HCT116 (cell line): ENCODE measurements around the gene APBA2. TPM values are rescaled to one million over a fixed set of nuclear protein-coding genes. Genes with fewer than 3 reads are reported as not detected.
A peak's percentile ranks its signal among the peaks of the same experiment; 100 is the strongest.

ENCODE experiments used
- ATAC-seq: fragments of 200-7000 bp; cut with Tn5 transposase; 2 replicates; pipeline ENCODE4 v1.9.1; 2020; ENCODE audit warnings: mild to moderate bottlenecking, moderate library complexity
- BruUV-seq: library from RNA; stranded (reverse); fragments of 400-500 nt; replicated peaks from 2 replicates; lab custom pipeline; 2021; lab: Mats Ljungman, UMichigan
- CTCF ChIA-PET: fragments of 300-600 bp; sonication (Branson Sonifier 250); formaldehyde crosslinking; loops from one replicate; lab custom pipeline; 2021; ENCODE audit warnings: antibody characterized with exemption; lab: Charles Lee
- POLR2A ChIA-PET: fragments of 300-600, 350-600 bp; sonication (Branson Sonifier 250); formaldehyde crosslinking; loops from one replicate; lab custom pipeline; 2021; ENCODE audit warnings: antibody characterized with exemption; lab: Charles Lee
- RAD21 ChIA-PET, 2 experiments: fragments of 300-600 bp; sonication (Branson Sonifier 250); formaldehyde crosslinking; loops; one replicate each; lab custom pipeline; 2023; ENCODE audit warnings: low total read pairs in 2 of 2; ENCODE audit not compliant: uncharacterized antibody in 2 of 2, unreplicated experiment in 2 of 2, low non-redundant PET in 1 of 2; lab: Charles Lee
- DNase-seq: peaks from one replicate; pipeline ENCODE4 v3.0.0-alpha.2; 2010; ENCODE audit warnings: low read depth, low spot score
- H2AFZ ChIP-seq: fragments of 200-600 bp; shearing (Covaris generic), sonication (generic); 2 replicates; pipeline ENCODE4 v1.6.1; 2017; ENCODE audit warnings: low read depth, mixed run types, mixed read lengths, antibody characterized with exemption, low read length; ENCODE audit not compliant: poor library complexity, severe bottlenecking
- H3K27ac ChIP-seq: 2 replicates; pipeline ENCODE4 v1.5.1; 2012; ENCODE audit warnings: low read depth, low read length
- H3K27me3 ChIP-seq: fragments of 200-600 bp; sonication (generic); 2 replicates; pipeline ENCODE4 v1.6.1; 2016; ENCODE audit warnings: mixed run types, low read length, mixed read lengths; ENCODE audit not compliant: insufficient read depth
- H3K36me3 ChIP-seq, 2 experiments: fragments of 200-500 bp in 1 of 2; fragments of 200-600 bp in 1 of 2; sonication (Bioruptor generic) in 1 of 2; sonication (generic) in 1 of 2; 2 replicates each; pipeline versions ENCODE4 v1.5.1 to v1.6.1; 2014 to 2016; ENCODE audit warnings: low read length in 2 of 2, inconsistent platforms in 1 of 2, mixed read lengths in 1 of 2, mixed run types in 1 of 2; ENCODE audit not compliant: insufficient read depth in 2 of 2, control insufficient read depth in 1 of 2
- H3K4me1 ChIP-seq, 2 experiments: fragments of 200-600 bp in 1 of 2; sonication (generic) in 1 of 2; 2 replicates each; pipeline versions ENCODE4 v1.5.1 to v1.6.1; 2012 to 2017; ENCODE audit warnings: low read length in 2 of 2, inconsistent platforms in 1 of 2, mild to moderate bottlenecking in 1 of 2, mixed read lengths in 1 of 2, mixed run types in 1 of 2, moderate library complexity in 1 of 2; ENCODE audit not compliant: insufficient read depth in 2 of 2, control insufficient read depth in 1 of 2
- H3K4me2 ChIP-seq: fragments of 200-600 bp; sonication (generic); 2 replicates; pipeline ENCODE4 v1.6.1; 2017; ENCODE audit warnings: mixed run types, low read length, mixed read lengths
- H3K4me3 ChIP-seq, 2 experiments: fragments of 200-600 bp in 1 of 2; sonication (generic) in 1 of 2; replicated peaks in 1 of 2; 2 replicates each; pipeline ENCODE4 v1.5.1; 2011 to 2016; ENCODE audit warnings: low read length in 2 of 2, control low read depth in 1 of 2, low read depth in 1 of 2, mild to moderate bottlenecking in 1 of 2, mixed read lengths in 1 of 2, mixed run types in 1 of 2
- H3K79me2 ChIP-seq: fragments of 200-600 bp; sonication (generic); 2 replicates; pipeline ENCODE4 v1.6.1; 2017; ENCODE audit warnings: mild to moderate bottlenecking, mixed run types, low read length, moderate library complexity, mixed read lengths; ENCODE audit not compliant: insufficient read depth
- H3K9ac ChIP-seq: fragments of 200-600 bp; sonication (generic); 2 replicates; pipeline ENCODE4 v1.6.1; 2016; ENCODE audit warnings: low read length, mixed read lengths
- H3K9me2 ChIP-seq: fragments of 200-600 bp; sonication (generic), shearing (Covaris generic); 2 replicates; pipeline ENCODE4 v1.6.1; 2017; ENCODE audit warnings: mixed run types, mild to moderate bottlenecking, moderate library complexity; ENCODE audit not compliant: insufficient read depth
- H3K9me3 ChIP-seq, 2 experiments: fragments of 200-500 bp in 1 of 2; fragments of 200-600 bp in 1 of 2; sonication (Bioruptor generic) in 1 of 2; sonication (generic) in 1 of 2; 2 replicates each; pipeline ENCODE4 v1.6.1; 2014 to 2017; ENCODE audit warnings: low read length in 2 of 2, mixed read lengths in 2 of 2, inconsistent platforms in 1 of 2, low read depth in 1 of 2, mild to moderate bottlenecking in 1 of 2, mixed run types in 1 of 2, moderate library complexity in 1 of 2; ENCODE audit not compliant: control insufficient read depth in 1 of 2, insufficient read depth in 1 of 2
- H4K20me1 ChIP-seq: fragments of 200-600 bp; sonication (generic), shearing (Covaris generic); 2 replicates; pipeline ENCODE4 v1.6.1; 2017; ENCODE audit warnings: mixed run types, mild to moderate bottlenecking, moderate library complexity; ENCODE audit not compliant: insufficient read depth
- CBX3 ChIP-seq: IDR thresholded peaks from 2 replicates; pipeline ENCODE4 v1.6.1; 2012; ENCODE audit warnings: low read depth
- CEBPB ChIP-seq: IDR thresholded peaks from 2 replicates; pipeline ENCODE4 v1.6.1; 2012; ENCODE audit warnings: low read depth
- ELF1 ChIP-seq: IDR thresholded peaks from 2 replicates; pipeline ENCODE4 v1.6.1; 2012; ENCODE audit warnings: low read depth, borderline replicate concordance
- EZH2 ChIP-seq: fragments of 200-600 bp; sonication (generic); IDR thresholded peaks from 2 replicates; pipeline ENCODE4 v1.6.1; 2017; ENCODE audit warnings: antibody characterized with exemption, mixed run types
- JUND ChIP-seq: IDR thresholded peaks from 2 replicates; pipeline ENCODE4 v1.6.1; 2012
- POLR2A ChIP-seq: IDR thresholded peaks from 2 replicates; pipeline ENCODE4 v1.7.0; 2011; ENCODE audit warnings: borderline replicate concordance; ENCODE audit not compliant: insufficient read depth, insufficient read length; ENCODE audit errors: extremely low read depth
- RAD21 ChIP-seq: IDR thresholded peaks from 2 replicates; pipeline ENCODE4 v1.6.1; 2012; ENCODE audit warnings: low read depth, mild to moderate bottlenecking
- SP1 ChIP-seq: IDR thresholded peaks from 2 replicates; pipeline ENCODE4 v1.6.1; 2012; ENCODE audit warnings: low read depth
- TCF7L2 ChIP-seq: IDR thresholded peaks from 2 replicates; pipeline ENCODE4 v1.7.0; 2011; ENCODE audit warnings: borderline replicate concordance, inconsistent platforms; ENCODE audit not compliant: insufficient read depth, insufficient read length; ENCODE audit errors: extremely low read depth
- ZFX ChIP-seq: fragments of 450-650 bp; IDR thresholded peaks from 2 replicates; pipeline ENCODE4 v1.6.1; 2017
- ZNF274 ChIP-seq: fragments of 200-500 bp; sonication (Bioruptor generic); IDR thresholded peaks from 2 replicates; pipeline ENCODE4 v1.6.1; 2014; ENCODE audit warnings: mild to moderate bottlenecking, low read depth, low read length, inconsistent platforms
- intact Hi-C: fragments of 100-400 bp; cut with micrococcal nuclease; formaldehyde crosslinking; loops from 2 replicates; pipeline ENCODE4 v1.10.0; 2022
- total RNA-seq: library from RNA; stranded (reverse); gene quantifications from one replicate; pipeline ENCODE4 v1.2.1, GENCODE V29; 2021; ENCODE audit not compliant: unreplicated experiment
- TF ChIP-seq, protein P1 (sequence below), 3 experiments: fragments of 200-600 bp in 1 of 3; sonication (generic) in 1 of 3; IDR thresholded peaks in 2 of 3; conservative IDR thresholded peaks in 1 of 3; 2 replicates each; pipeline ENCODE4 v1.5.1; 2012 to 2017; ENCODE audit warnings: low read depth in 2 of 3, low read length in 2 of 3, antibody characterized with exemption in 1 of 3, borderline replicate concordance in 1 of 3, control low read depth in 1 of 3, mild to moderate bottlenecking in 1 of 3, mixed read lengths in 1 of 3, mixed run types in 1 of 3, moderate library complexity in 1 of 3; ENCODE audit not compliant: insufficient read depth in 1 of 3
- TF ChIP-seq, protein P2 (sequence below): IDR thresholded peaks from 2 replicates; pipeline ENCODE4 v1.6.1; 2012

APBA2 gene
- total RNA-seq, 1 experiment from 2014 or later = 0.47 TPM

DNA sequence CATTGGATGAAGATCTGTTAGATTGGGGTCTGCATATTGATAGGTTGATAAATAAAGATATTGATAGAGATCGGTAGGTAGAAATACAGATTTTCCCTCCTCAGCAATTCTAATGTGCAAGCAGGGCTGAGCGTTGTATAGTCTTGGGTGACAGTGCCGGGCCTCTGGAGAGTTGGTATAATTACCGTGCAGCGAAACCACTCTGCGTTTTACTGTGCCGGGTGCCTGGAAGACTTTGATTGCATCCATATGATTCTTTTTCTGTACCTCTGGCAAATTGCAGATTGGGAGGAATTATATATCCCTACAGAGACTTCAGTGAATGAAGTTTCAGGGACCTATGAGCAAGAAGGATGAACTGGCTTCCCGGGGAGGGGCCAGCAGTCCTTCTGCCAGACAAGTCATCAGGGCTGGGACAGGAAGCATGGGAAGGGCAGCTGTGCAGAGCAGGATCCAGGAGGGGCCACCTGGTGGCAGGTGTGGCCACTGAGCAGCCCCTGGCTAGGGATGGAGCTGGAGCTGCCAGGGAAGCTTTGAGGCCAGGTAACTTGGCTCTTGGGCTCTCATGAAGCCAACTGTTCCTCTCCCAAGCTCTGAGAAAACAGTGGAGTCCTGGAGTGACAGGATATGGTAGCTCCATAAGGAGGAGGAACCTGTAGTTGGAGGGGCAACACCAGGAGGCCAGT lies 132.5 kb downstream of the APBA2 start:
- Histone ChIP-seq H3K4me1 (peaks cover 12 to 13% of the 10 kb centered on the region in 2 experiments), H4K20me1 (no peaks in the 10 kb centered on the region), H3K4me3 (no peak overlapping the region), H3K4me2 (no peak overlapping the region), H3K9ac (no peak overlapping the region), H3K79me2 (no peaks in the 10 kb centered on the region), H3K27me3 (no peaks in the 10 kb centered on the region), H3K9me3 (no peaks in the 10 kb centered on the region), H3K36me3 (no peaks in the 10 kb centered on the region), H3K9me2 (no peaks in the 10 kb centered on the region), H3K27ac (no peak overlapping the region), H2AFZ (no peak overlapping the region)
- intact Hi-C loops = no loop called here
- BruUV-seq = no TSS peak
- POLR2A ChIA-PET = no interaction called here
- RAD21 ChIA-PET = no interaction called here
- TF ChIP-seq RAD21 (0 out of 2 replicates have a peak, but pooled peaks have one; percentile 21), JUND (no peak)
- TF ChIP-seq, protein P1, sequence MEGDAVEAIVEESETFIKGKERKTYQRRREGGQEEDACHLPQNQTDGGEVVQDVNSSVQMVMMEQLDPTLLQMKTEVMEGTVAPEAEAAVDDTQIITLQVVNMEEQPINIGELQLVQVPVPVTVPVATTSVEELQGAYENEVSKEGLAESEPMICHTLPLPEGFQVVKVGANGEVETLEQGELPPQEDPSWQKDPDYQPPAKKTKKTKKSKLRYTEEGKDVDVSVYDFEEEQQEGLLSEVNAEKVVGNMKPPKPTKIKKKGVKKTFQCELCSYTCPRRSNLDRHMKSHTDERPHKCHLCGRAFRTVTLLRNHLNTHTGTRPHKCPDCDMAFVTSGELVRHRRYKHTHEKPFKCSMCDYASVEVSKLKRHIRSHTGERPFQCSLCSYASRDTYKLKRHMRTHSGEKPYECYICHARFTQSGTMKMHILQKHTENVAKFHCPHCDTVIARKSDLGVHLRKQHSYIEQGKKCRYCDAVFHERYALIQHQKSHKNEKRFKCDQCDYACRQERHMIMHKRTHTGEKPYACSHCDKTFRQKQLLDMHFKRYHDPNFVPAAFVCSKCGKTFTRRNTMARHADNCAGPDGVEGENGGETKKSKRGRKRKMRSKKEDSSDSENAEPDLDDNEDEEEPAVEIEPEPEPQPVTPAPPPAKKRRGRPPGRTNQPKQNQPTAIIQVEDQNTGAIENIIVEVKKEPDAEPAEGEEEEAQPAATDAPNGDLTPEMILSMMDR (IDR thresholded peaks at IDR 0.05 in 2 of 3, conservative IDR thresholded peaks at IDR 0.05 in 1 of 3; ENCODE audit: borderline replicate concordance in 1 of 3, insufficient read depth in 1 of 3, low read depth in 2 of 3, low read length in 2 of 3) = peak in 2 of 3 experiments; percentile 49 to 65; a peak in 4 of 6 replicates
- CTCF ChIA-PET = no interaction called here
- ATAC-seq (peak; percentile 97), DNase-seq (no peak)

DNA sequence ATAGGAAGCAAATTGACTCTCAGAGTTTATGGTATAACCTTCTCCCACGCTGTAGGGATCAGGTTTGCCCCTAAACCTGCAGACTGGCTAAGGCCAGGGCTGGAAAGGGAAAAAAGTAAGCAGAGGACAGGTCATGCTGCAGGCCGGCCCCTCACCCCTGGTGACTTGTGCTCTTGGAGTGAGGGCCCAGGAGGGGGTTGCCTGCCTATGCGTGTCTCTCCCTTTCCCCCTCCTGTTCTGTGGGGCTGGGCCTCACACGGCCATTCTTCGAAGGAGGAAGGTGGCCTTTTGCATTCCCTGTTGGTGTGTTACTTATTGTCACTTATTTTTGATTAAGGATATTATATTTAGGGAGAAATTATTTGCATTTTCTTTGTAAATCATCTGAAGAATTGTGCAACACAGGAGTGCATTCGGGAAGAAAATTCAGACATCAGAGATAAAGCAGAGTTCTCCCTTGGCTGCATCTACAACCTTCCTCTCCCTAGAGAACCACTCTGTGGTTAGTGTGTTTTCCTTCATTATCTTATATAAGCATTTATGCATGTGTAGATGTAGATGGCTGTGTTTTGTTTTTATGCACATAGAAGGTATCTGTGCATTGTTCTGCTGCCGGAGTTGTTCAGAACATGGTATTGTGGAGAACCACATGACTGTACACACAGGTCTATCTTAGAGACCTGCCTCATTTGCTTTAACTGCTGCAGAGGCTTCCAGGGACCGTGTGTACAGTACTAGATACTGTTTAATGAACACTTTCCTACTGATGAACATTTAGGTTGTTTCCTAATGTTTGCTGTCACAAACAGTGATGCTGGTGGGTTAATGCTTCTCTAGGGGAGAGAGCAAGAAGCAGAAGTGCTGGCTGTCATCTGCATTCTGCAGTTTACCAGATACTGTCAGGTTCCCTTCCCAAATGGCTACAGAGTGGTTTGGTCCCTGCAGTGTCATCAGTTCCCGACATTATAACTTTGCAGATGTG lies 133.5 kb downstream of the APBA2 start:
- intact Hi-C loops = no loop called here
- ATAC-seq (no peak), DNase-seq (no peak)
- Histone ChIP-seq H3K4me1 (peaks cover 2 to 3% of the 10 kb centered on the region in 2 experiments), H3K27ac (no peak overlapping the region), H2AFZ (no peak overlapping the region), H3K27me3 (no peaks in the 10 kb centered on the region), H3K4me3 (no peak overlapping the region), H4K20me1 (no peaks in the 10 kb centered on the region), H3K9me3 (no peaks in the 10 kb centered on the region), H3K4me2 (no peak overlapping the region), H3K79me2 (no peaks in the 10 kb centered on the region), H3K9me2 (no peaks in the 10 kb centered on the region), H3K36me3 (no peaks in the 10 kb centered on the region), H3K9ac (no peak overlapping the region)
- no TSS peak for BruUV-seq
- CTCF ChIA-PET = no interaction called here
- RAD21 ChIA-PET = no interaction called here
- POLR2A ChIA-PET = no interaction called here
- no peak for TF ChIP-seq ZFX
- TF ChIP-seq, protein P1 (IDR thresholded peaks at IDR 0.05 in 2 of 3, conservative IDR thresholded peaks at IDR 0.05 in 1 of 3; ENCODE audit: borderline replicate concordance in 1 of 3, insufficient read depth in 1 of 3, low read depth in 2 of 3, low read length in 2 of 3) = no peak
- TF ChIP-seq ZNF274 = no peak
- TF ChIP-seq RAD21 = no peak
- TF ChIP-seq, protein P2, sequence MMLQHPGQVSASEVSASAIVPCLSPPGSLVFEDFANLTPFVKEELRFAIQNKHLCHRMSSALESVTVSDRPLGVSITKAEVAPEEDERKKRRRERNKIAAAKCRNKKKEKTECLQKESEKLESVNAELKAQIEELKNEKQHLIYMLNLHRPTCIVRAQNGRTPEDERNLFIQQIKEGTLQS = no peak
- no peak for TF ChIP-seq ELF1
- TF ChIP-seq EZH2 = no peak
- no peak for TF ChIP-seq CEBPB
- TF ChIP-seq CBX3 = no peak
- TF ChIP-seq POLR2A = no peak
- no peak for TF ChIP-seq TCF7L2
- TF ChIP-seq SP1 = no peak
